HepG2 (cell line): ENCODE data around the gene DDX19B. TPM values are rescaled to one million over a fixed set of nuclear protein-coding genes. Genes with fewer than 3 reads are reported as not detected.
A peak's percentile ranks its signal among the peaks of the same experiment; 100 is the strongest.

Experiments
- ARID2 ChIP-seq: sonication (generic); formaldehyde crosslinking; IDR thresholded peaks from 2 replicates; pipeline ENCODE4 v1.8.1; 2022; ENCODE audit warnings: mild to moderate bottlenecking, missing genetic modification reagents, borderline replicate concordance
- ARID4A ChIP-seq: sonication (generic); formaldehyde crosslinking; IDR thresholded peaks from 2 replicates; pipeline ENCODE4 v1.5.0; 2020; ENCODE audit warnings: mild to moderate bottlenecking, missing genetic modification reagents, borderline replicate concordance
- CERS6 ChIP-seq: sonication (generic); formaldehyde crosslinking; IDR thresholded peaks from 2 replicates; pipeline ENCODE4 v1.5.0; 2020; ENCODE audit warnings: missing genetic modification reagents
- E2F5 ChIP-seq: sonication (generic); formaldehyde crosslinking; conservative IDR thresholded peaks from 2 replicates; pipeline ENCODE4 v1.4.0; 2020; ENCODE audit warnings: missing genetic modification reagents
- EHMT2 ChIP-seq: fragments of 200-600 bp; sonication (generic); IDR thresholded peaks from 2 replicates; pipeline ENCODE4 v1.7.0; 2017; ENCODE audit warnings: antibody characterized with exemption, low read depth, low read length, borderline replicate concordance
- GFI1 ChIP-seq: sonication (generic); formaldehyde crosslinking; IDR thresholded peaks from 2 replicates; pipeline ENCODE4 v1.5.0; 2020; ENCODE audit warnings: missing genetic modification reagents, mild to moderate bottlenecking, borderline replicate concordance
- HOXA5 ChIP-seq: sonication (generic); formaldehyde crosslinking; IDR thresholded peaks from 2 replicates; pipeline ENCODE4 v1.4.0; 2020; ENCODE audit warnings: missing genetic modification reagents
- KLF11 ChIP-seq: IDR thresholded peaks from 2 replicates; pipeline ENCODE4 v1.6.1; 2016; ENCODE audit warnings: missing compliant biosample characterization
- MAX ChIP-seq: IDR thresholded peaks from 2 replicates; pipeline ENCODE4 v1.6.1; 2012; ENCODE audit warnings: inconsistent platforms
- MTA3 ChIP-seq: sonication (generic); formaldehyde crosslinking; IDR thresholded peaks from 2 replicates; pipeline ENCODE4 v1.4.0; 2020; ENCODE audit warnings: missing genetic modification reagents
- NFATC3 ChIP-seq: sonication (generic); formaldehyde crosslinking; IDR thresholded peaks from 2 replicates; pipeline ENCODE4 v1.5.1; 2020; ENCODE audit warnings: mild to moderate bottlenecking, missing genetic modification reagents
- PATZ1 ChIP-seq: sonication (generic); formaldehyde crosslinking; IDR thresholded peaks from 2 replicates; pipeline ENCODE4 v1.4.0; 2020; ENCODE audit warnings: missing genetic modification reagents
- PHF20 ChIP-seq: sonication (generic); formaldehyde crosslinking; IDR thresholded peaks from 2 replicates; pipeline ENCODE4 v1.5.0; 2020; ENCODE audit warnings: mild to moderate bottlenecking, missing genetic modification reagents
- ZBTB44 ChIP-seq: sonication (generic); formaldehyde crosslinking; IDR thresholded peaks from 2 replicates; pipeline ENCODE4 v1.4.0; 2020; ENCODE audit warnings: missing genetic modification reagents
- ZBTB46 ChIP-seq: sonication (generic); formaldehyde crosslinking; IDR thresholded peaks from 2 replicates; pipeline ENCODE4 v1.4.0; 2020; ENCODE audit warnings: mild to moderate bottlenecking, missing genetic modification reagents, borderline replicate concordance
- ZNF878 ChIP-seq: sonication (generic); formaldehyde crosslinking; IDR thresholded peaks from 2 replicates; pipeline ENCODE4 v1.8.1; 2023; ENCODE audit warnings: mild to moderate bottlenecking, missing genetic modification reagents, moderate library complexity
- polyA plus RNA-seq, 8 experiments: library from polyadenylated mRNA; depleted of rRNA in 3 of 8; stranded (reverse) in 7 of 8; unstranded in 1 of 8; fragments of >200 nt; fragmentation: Illumina TruSeq in 4 of 8; extraction: Trizol in 4 of 8; gene quantifications; 2 replicates each; pipeline versions ENCODE4 v1.2.1 to v1.2.3, GENCODE V29; 2011 to 2016; ENCODE audit warnings: low read depth in 4 of 8, missing spikeins in 1 of 8, mixed read lengths in 1 of 8; ENCODE audit not compliant: insufficient read depth in 1 of 8
- total RNA-seq, 5 experiments: library from RNA; depleted of rRNA; stranded (reverse); fragments of >200 nt; fragmentation: Illumina TruSeq; extraction: Trizol; gene quantifications; 2 replicates each; pipeline ENCODE4 v1.2.3, GENCODE V29; 2016; ENCODE audit warnings: low read depth in 1 of 5

The DDX19B gene
- total and polyA plus RNA-seq, 2 of the 13 experiments (the other 11 are each of a cell fraction or from before 2014, with no cell fraction given): 36.2 to 40.0 TPM

- peak; percentile 85 for TF ChIP-seq MAX
- no peak; the same call in 1 of the 2 replicates for TF ChIP-seq ZBTB44 (CRISPR knock-in tag)
- peak; percentile 91; the same call in 1 of the 2 replicates for TF ChIP-seq NFATC3
- peak; percentile 86 for TF ChIP-seq E2F5 (CRISPR knock-in tag)
- TF ChIP-seq ARID4A (CRISPR knock-in tag): peak; percentile 96
- peak; percentile 97 for TF ChIP-seq HOXA5 (CRISPR knock-in tag)
- no peak for TF ChIP-seq EHMT2
- no peak for TF ChIP-seq MTA3 (CRISPR knock-in tag)
- no peak for TF ChIP-seq GFI1
- no peak for TF ChIP-seq ZBTB46 (CRISPR knock-in tag)
- TF ChIP-seq PATZ1: peak; percentile 98
- no peak; the same call in 1 of the 2 replicates for TF ChIP-seq KLF11 (CRISPR knock-in tag)
- TF ChIP-seq ZNF878 (CRISPR knock-in tag): no peak
- TF ChIP-seq CERS6: peak; percentile 78; the same call in 1 of the 2 replicates
- no peak for TF ChIP-seq ARID2 (CRISPR knock-in tag)
- TF ChIP-seq PHF20 (CRISPR knock-in tag): peak; percentile 80
These were observed 9.5 kb upstream of the DDX19B start, which contains the start of gene AARS1 (continued) for GRCh38 chr16:70289229-70290094.
